Lung (tissue), 12 donors: Measurements from ENCODE around the gene ITPR1. TPM values are rescaled to one million over a fixed set of nuclear protein-coding genes. Genes with fewer than 3 reads are reported as not detected.
A peak's percentile ranks its signal among the peaks of the same experiment; 100 is the strongest.

Experiments
- ATAC-seq: fragments of 200-7000 bp; cut with Tn5 transposase; one replicate; pipeline ENCODE4 v1.9.1; 2020; ENCODE audit warnings: moderate number of reproducible peaks; ENCODE audit not compliant: insufficient read depth, low FRiP score
- DNase-seq, 3 donors: peaks; one replicate each; pipeline ENCODE4 v3.0.0-alpha.2; 2013 to 2017
- H3K27ac ChIP-seq, 2 donors: one replicate each; pipeline ENCODE4 v1.5.1; 2013; ENCODE audit warnings: mild to moderate bottlenecking in 2 of 2, moderate library complexity in 2 of 2, control low read depth in 1 of 2, inconsistent platforms in 1 of 2, low read depth in 1 of 2, low read length in 1 of 2
- H3K27me3 ChIP-seq, 3 donors: one replicate each; pipeline ENCODE4 v1.5.1; 2013; ENCODE audit warnings: low read length in 2 of 3; ENCODE audit not compliant: control insufficient read depth in 3 of 3, insufficient read depth in 3 of 3
- H3K36me3 ChIP-seq, 4 donors: one replicate each; pipeline ENCODE4 v1.5.1; 2013; ENCODE audit warnings: low read length in 4 of 4, mild to moderate bottlenecking in 1 of 4, moderate library complexity in 1 of 4; ENCODE audit not compliant: control insufficient read depth in 4 of 4, insufficient read depth in 4 of 4
- H3K4me1 ChIP-seq, 5 donors: one replicate each; pipeline ENCODE4 v1.5.1; 2013; ENCODE audit warnings: low read length in 5 of 5, mild to moderate bottlenecking in 2 of 5, moderate library complexity in 1 of 5; ENCODE audit not compliant: control insufficient read depth in 5 of 5, insufficient read depth in 5 of 5
- H3K4me3 ChIP-seq: one replicate; pipeline ENCODE4 v1.5.1; 2013; ENCODE audit warnings: mild to moderate bottlenecking, control low read depth, moderate library complexity
- H3K9ac ChIP-seq, 2 donors: one replicate each; pipeline ENCODE4 v1.5.1; 2013; ENCODE audit warnings: low read length in 2 of 2, control low read depth in 1 of 2; ENCODE audit not compliant: insufficient read depth in 1 of 2
- H3K9me3 ChIP-seq, 4 donors: one replicate each; pipeline ENCODE4 v1.5.1; 2013; ENCODE audit warnings: low read length in 3 of 4, mild to moderate bottlenecking in 1 of 4, moderate library complexity in 1 of 4; ENCODE audit not compliant: control insufficient read depth in 4 of 4, insufficient read depth in 3 of 4
- WGBS, 2 donors: extraction: QIAGEN DNeasy Blood & Tissue Kit; methylation state at CpG; one replicate each; pipeline ENCODE4 v1.1.7; 2013; 5-methylcytosine and 5-hydroxymethylcytosine counted together
- polyA plus RNA-seq, 2 donors: library from polyadenylated mRNA; stranded (reverse); fragments of 200-250 nt; gene quantifications; one replicate each; pipeline ENCODE4 v1.2.1, GENCODE V29; 2013
- total RNA-seq, 2 donors: library from RNA; depleted of rRNA in 1 of 2; stranded (reverse); fragments of >200 nt in 1 of 2; gene quantifications; one replicate each; pipeline ENCODE4 v1.2.1, GENCODE V29; 2014 to 2021
- TF ChIP-seq, protein P1 (sequence below): IDR thresholded peaks from 2 replicates; pipeline ENCODE4 v1.5.1; 2012; ENCODE audit warnings: mild to moderate bottlenecking; ENCODE audit errors: control extremely low read depth, extremely low read depth
- donor health status: control.
- donor health status: control.
- donor health status: Bipolar disorder and iron deficiency.
- donor health status: healthy.
- donor health status: DM: yes; HTN: yes; CAD: no.

Gene ITPR1
- total and polyA plus RNA-seq, 4 donors, result 12.4 to 152 (median 44.1) TPM

DNA sequence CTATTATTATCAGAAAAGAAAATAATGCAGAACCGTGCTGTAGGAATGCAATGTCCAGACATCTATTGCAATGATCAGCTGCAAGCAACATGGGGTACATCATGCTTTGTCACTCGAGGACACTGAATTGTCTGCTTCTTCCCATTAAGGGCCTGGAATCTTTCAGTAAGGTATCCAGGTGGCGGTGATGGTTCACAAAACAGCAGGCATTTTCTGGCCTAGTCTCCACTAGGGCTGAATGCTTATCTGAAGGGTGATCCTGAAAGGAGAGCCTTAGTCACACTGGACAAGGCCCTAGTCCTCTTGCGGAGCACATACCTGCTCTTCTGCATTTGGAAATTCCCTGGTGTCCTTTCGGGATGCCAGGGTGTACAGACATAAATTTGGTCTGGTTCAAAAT is 21.2 kb downstream of the ITPR1 start:
- ATAC-seq (no peak), DNase-seq (no peak)
- no peaks in the 10 kb centered on the region for H3K36me3 ChIP-seq
- H3K4me1 ChIP-seq, result peaks cover 2 to 37% (median 6%) of the 10 kb centered on the region in 5 donors
- H3K27ac ChIP-seq, result no peak overlapping the region
- 93 to 94% methylated on average over 5 of the region's 5 CpGs for WGBS, 2 donors
- H3K4me3 ChIP-seq, result no peak overlapping the region
- no peaks in the 10 kb centered on the region for H3K9me3 ChIP-seq
- H3K9ac ChIP-seq, result no peak overlapping the region
- TF ChIP-seq, protein P1, sequence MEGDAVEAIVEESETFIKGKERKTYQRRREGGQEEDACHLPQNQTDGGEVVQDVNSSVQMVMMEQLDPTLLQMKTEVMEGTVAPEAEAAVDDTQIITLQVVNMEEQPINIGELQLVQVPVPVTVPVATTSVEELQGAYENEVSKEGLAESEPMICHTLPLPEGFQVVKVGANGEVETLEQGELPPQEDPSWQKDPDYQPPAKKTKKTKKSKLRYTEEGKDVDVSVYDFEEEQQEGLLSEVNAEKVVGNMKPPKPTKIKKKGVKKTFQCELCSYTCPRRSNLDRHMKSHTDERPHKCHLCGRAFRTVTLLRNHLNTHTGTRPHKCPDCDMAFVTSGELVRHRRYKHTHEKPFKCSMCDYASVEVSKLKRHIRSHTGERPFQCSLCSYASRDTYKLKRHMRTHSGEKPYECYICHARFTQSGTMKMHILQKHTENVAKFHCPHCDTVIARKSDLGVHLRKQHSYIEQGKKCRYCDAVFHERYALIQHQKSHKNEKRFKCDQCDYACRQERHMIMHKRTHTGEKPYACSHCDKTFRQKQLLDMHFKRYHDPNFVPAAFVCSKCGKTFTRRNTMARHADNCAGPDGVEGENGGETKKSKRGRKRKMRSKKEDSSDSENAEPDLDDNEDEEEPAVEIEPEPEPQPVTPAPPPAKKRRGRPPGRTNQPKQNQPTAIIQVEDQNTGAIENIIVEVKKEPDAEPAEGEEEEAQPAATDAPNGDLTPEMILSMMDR, result no peak
- H3K27me3 ChIP-seq, result no peaks in the 10 kb centered on the region

DNA sequence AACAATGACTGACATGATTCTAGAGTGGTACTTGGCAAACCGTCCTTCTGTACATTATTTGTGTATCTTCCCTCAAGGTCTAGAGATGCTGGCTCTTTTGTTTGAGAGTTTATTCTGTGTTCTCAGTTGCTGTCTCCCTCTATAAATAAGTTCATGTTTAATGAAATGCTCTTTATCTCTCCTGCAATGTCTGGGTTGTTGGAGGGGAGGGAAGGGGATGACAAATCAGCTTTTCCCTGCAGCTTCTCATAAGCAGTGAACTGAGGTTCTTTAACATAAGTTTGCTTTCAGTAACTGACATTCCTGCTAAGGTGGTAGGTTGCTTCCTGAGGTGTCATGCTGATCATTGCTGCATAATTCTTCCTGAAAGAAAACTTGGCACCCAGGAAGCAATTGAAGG is 21.8 kb downstream of the ITPR1 start:
- Histone ChIP-seq H3K9ac (no peak overlapping the region), H3K36me3 (no peaks in the 10 kb centered on the region), H3K4me3 (no peak overlapping the region), H3K27me3 (no peaks in the 10 kb centered on the region), H3K4me1 (peaks cover 2 to 37% (median 6%) of the 10 kb centered on the region in 5 donors), H3K27ac (no peak overlapping the region), H3K9me3 (no peaks in the 10 kb centered on the region)
- 68 to 81% methylated on average over 1 of the region's 1 CpG for WGBS, 2 donors
- TF ChIP-seq, protein P1, result no peak
- DNase-seq (no peak), ATAC-seq (no peak)

DNA sequence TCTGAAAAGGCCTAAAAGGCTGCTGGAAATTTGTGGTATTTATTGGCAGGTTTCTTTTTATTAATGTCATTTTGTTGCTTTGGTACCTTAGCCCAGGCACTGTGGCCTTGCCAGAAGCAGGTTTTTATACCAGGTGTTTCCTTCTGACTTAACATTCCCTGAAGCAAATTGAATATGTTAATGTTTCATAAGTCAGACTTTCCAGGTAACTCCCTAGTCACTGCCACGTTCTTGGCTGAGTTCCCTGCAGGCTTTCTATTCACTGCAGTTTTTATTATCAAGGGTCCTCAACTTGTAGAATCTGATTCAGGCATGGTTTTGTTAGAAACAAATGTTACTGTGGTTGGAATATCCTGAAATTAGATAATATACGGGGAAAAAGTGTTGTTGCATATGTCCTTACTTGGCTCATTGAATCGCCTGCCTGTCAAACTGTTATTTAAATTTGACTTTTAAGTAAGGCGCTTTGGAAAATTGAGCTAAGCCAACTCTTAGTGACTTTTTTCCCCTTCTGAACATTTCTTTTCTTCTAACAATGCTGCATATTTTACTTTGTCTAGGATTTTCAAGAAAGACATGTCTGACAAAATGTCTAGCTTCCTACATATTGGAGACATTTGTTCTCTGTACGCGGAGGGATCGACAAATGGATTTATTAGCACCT is 22.9 kb downstream of the ITPR1 start:
- ATAC-seq (no peak), DNase-seq (peak; percentile 50 to 71 (median 53))
- Histone ChIP-seq H3K27me3 (no peaks in the 10 kb centered on the region), H3K27ac (no peak overlapping the region), H3K9me3 (no peaks in the 10 kb centered on the region), H3K36me3 (peaks cover 0 to 5% (median 0%) of the 10 kb centered on the region in 4 donors), H3K9ac (no peak overlapping the region), H3K4me3 (no peak overlapping the region), H3K4me1 (peaks cover 2 to 37% (median 6%) of the 10 kb centered on the region in 5 donors)
- TF ChIP-seq, protein P1, result no peak
- 79 to 83% methylated on average over 7 of the region's 7 CpGs for WGBS, 2 donors
